ENCODE measurements around the gene ZBED4.
"Not testable (repeated sequence)": the region's sequence is repeated elsewhere in the genome, so short reads cannot be mapped to it uniquely, and the experiment has no call there.

ZBED4 gene

DNA sequence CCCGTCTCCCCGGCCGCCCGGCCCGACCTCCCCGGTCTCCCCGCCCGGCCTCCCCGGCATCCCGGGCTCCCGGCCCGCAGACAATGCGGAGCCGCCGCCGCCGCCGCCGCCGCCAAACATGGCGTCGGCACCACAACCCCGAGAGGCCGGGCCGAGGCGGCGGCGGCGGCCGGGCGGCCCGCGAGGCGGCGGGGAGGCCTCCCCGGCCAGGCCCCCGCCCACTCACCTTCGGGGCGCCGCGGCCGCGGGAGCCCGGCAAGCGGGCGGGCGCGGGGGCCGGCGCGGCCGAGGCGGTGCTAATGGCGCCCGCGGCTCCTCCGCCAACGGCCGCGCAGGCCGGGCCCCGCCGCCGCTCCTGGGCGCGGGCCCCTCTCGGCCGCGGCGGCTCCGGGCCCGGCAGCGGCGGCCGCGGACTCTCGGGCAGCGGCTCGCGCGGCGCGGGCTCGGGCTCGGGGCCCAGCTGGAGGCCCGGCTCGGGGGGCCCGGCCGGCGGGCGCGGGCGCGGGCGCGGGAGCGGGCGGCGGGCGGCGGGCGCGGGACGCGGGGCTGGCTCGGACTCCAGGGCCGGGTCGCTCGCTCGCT, 26.3 kb upstream of the ZBED4 start:
- no peak for DNase-seq (ENCODE audit: low read depth)

GRCh38 chr22:49827853-49828598, 25.6 kb upstream of the ZBED4 start, which contains the start of gene BRD1:
BRD1 (minus strand) TSS chr22:49827873; CDS start chr22:49824317, 3,556 bp downstream.
- DNase-seq (ENCODE audit: low read depth) = no peak

- DNase-seq (ENCODE audit: low read depth) = no peak
Observed at GRCh38 chr22:49828599-49828965, 25.1 kb upstream of the ZBED4 start.

DNA sequence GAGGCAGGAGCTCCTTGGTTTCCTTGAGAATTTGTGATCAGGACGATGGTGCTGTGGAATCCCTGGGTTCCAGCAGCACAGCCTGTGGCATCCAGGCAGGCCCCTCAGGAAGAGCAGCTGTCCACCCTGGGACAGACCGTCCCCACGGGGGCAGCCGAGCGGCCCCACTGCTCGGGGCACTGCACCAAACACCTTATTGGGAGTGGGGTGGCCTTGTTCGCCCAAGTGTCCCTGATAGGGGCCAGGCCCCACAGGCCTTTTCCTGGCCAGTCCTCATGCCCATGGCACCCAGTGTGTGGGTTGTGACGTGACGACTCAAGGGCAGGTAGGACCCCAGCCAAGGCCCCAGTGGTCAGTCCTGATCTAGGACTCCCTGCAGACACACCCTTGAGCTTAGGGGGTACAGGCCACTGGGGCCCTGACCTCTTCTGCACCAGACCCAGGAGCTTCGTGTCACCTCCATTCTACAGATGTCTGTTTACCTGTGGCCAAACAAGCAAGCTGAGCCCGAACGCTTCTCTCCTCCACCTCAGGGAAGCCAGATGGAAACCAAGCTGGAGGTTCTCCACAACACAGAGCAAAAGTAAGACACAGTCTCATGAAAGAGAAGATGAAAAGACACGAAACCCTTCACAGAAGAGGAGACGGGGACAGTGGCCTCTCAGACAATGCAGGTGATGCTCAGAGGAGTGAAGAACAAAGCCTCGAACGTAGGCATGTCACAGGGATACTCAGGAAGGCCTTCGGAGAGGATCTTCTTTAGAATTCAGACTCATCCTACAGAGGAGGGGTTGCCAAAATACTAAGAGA, 24.4 kb upstream of the ZBED4 start:
- no peak for DNase-seq (ENCODE audit: low read depth)

- no peak for DNase-seq (ENCODE audit: low read depth)
Observed at GRCh38 chr22:49833340-49834007, 20.2 kb upstream of the ZBED4 start.

- no peak for DNase-seq (ENCODE audit: low read depth)
Observed at GRCh38 chr22:49838771-49839717, 14.6 kb upstream of the ZBED4 start.

DNA sequence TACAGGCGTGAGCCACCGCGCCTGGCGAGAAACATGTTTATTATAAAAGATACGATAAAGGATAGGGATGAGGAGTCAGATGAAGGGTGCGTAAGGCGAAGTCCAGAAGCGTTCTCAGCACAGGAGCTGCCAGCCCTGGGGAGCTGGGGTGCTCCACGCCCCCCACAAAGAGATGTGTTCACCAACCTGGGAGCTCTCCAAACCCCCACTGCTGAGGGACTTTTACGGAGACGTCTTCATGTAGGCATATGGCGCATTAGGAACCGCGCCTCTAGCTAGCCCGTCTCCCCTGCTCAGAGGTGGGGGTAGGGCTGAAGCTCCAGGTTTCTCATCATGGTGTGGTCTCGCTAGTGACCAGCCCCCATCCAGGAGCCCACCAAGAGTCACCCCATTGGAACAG, 8.4 kb upstream of the ZBED4 start:
- DNase-seq (ENCODE audit: low read depth) = no peak

DNA sequence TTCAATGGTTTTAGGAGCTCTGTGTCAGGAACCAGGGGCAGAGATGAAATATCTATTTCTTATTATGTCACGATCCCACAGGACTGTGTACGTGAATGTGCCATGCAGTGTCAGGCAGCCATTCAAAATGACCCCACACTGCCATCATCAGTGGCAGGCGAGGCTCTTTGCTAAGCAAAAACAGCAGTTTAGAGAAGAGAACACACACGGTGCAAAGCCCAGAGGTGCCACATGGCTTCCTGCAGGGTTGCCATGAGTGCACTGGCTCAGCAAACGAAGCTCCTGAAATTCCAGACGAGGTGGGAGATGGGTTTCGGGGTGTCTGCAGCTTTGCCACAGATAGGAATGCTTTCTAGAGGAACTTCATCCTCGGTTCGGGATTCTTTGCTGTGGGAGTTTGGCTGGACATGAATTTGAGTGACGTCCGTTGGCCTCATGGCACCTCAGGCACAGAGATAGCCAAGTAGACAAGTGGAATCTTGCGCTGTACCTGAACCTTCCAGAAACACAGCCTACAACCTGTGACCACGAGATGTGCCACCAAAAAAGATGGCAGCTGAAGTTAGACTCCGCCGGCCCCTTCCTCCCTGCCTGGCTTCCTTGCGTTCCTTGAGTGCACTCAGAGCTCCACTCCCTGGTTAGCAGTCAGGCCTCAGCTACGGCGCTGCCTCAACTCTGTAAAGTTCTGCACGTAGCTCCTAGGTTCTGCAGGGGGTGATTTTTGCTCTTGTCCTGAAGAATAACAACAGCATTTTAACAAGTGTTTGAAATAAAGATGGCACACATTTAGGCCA, 7.8 kb upstream of the ZBED4 start:
- no peak for DNase-seq (ENCODE audit: low read depth)

DNA sequence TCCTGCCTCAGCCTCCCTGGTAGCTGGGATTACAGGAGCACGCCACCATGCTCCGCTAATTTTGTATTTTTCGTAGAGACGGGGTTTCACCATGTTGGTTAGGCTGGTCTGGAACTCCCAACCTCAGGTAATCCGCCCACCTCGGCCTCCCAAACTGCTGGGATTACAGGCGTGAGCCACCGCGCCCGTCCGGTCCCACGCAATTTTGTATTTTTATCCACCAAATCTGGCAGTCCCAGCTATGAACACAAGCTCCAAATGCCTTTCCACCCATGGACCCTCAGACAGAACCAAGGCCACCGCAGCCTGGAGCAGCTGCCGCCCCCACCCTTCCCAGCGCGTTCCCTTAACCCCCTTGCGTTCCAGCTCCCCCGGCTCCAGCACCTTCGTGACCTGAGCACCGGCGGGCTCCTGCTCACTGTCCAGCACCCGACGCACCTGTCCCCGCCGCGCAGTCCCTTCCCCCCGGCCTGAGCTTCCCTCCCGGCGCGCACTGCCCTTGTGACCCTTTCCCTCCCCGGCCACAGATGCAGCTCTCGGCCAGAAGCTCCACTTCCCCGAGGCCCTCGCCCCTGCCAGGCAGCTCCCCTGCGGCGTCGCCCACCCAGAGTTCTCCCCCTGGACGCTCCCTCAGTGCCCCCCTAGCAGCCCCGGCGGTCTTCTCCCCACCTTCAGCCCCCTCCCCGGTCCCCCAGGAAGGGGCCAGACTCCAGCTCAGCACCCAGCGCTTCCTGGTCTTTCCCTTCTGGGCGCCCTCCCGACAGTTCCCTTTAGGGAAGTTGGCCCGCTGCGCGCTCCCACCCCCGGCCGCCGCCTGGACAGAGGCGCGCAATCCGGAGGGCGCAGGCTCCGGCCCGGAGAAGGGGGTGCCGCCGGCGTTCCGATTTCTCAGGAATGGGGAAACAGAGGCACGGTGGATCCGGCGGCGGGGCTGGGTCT, 5.6 kb upstream of the ZBED4 start:
- DNase-seq (ENCODE audit: low read depth) = no peak

- DNase-seq (ENCODE audit: low read depth) = no peak
Observed at GRCh38 chr22:49848690-49849160, 4.9 kb upstream of the ZBED4 start.

- DNase-seq (ENCODE audit: low read depth) = no peak
Observed at GRCh38 chr22:49849161-49850020, 4.3 kb upstream of the ZBED4 start.

- no peak for DNase-seq (ENCODE audit: low read depth)
Observed at GRCh38 chr22:49850021-49850911, 3.4 kb upstream of the ZBED4 start.

DNA sequence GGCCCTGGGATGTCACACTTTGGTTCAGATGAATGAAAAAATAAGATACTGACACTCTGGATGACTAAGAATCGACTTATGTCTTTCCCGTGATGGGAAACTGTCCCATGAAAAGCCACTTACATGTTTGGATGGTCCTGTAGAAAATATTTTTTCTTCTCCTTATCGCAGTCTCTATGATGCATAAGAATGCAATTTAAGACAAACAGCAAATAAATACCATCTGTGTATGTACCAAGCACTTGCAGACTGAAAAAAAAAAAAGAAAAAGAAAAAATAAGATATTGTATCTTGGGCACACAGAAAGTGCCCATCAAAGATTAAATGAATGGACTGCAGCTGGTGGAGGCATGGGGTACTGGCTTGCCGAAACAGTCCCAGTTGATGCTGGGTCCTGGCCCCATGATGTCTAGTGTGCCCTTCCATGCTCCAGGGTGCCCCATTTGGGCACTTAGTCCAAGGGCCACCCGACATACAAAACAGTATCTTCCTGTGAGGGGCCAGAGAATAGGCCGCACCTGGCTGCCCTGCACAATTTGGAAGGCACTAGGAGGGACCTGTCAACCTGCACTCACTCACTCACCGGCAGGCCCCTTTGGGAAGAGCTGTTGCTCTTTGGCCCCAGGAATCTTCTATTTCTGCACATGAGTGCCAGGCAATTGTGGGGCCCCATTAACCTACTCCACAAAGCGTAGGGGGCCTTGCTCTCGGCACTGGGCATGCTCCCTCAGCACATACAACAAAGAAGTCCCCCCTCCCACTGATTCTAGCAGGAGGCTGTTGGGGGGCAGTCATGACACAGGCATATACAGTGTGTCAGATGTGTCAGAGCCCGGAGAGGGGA, 2.5 kb upstream of the ZBED4 start:
- DNase-seq (ENCODE audit: low read depth) = no peak

- not testable (repeated sequence) for DNase-seq (ENCODE audit: low read depth)
Observed at GRCh38 chr22:49852568-49852897, 1.1 kb upstream of the ZBED4 start.

GRCh38 chr22:49853981-49854831, 562 bp downstream of the ZBED4 start:
- DNase-seq (ENCODE audit: low read depth) = no peak
